Measurements from ENCODE around the gene CAD.

The CAD gene

DNA sequence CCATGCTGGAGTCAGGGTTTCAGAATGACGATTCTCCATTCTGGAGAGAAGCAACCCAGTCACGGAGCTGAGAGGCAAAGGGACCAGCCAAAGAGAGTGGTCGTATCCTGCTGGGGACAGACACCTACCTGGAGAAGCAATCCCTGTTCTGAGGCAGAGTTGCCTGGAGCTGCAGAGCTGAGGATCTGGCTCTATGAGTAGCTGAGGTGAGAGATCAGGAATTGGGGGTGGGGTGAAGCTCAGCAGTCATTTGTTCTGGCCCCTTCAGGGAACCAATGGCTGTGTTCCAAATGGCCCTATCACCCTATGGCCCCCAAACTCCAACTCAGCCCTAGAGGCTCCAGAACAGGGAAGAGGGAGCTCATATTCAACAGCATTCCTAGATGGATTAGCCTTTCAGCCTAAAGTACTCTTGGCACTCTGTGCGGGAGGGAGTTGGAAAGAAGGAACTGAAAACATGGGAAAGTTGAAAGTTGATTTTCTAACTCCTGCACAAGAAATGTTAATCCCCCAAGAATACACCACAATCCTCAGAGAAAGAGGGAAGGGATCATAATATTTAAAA is 8.6 kb upstream of the CAD start:
- no peak overlapping the region for H3K4me3 ChIP-seq (ENCODE audit: low read length)
- no peak for DNase-seq (ENCODE audit: low read depth)
- TF ChIP-seq CTCF (IDR thresholded peaks at IDR 0.05; ENCODE audit: insufficient read depth, low read depth, low read length, missing control alignments) = no peak

GRCh38 chr2:27209621-27210401 is 7.4 kb upstream of the CAD start:
- DNase-seq (ENCODE audit: low read depth) = peak; percentile 13
- no peak for TF ChIP-seq CTCF (IDR thresholded peaks at IDR 0.05; ENCODE audit: insufficient read depth, low read depth, low read length, missing control alignments)
- H3K4me3 ChIP-seq (ENCODE audit: low read length) = no peak overlapping the region

DNA sequence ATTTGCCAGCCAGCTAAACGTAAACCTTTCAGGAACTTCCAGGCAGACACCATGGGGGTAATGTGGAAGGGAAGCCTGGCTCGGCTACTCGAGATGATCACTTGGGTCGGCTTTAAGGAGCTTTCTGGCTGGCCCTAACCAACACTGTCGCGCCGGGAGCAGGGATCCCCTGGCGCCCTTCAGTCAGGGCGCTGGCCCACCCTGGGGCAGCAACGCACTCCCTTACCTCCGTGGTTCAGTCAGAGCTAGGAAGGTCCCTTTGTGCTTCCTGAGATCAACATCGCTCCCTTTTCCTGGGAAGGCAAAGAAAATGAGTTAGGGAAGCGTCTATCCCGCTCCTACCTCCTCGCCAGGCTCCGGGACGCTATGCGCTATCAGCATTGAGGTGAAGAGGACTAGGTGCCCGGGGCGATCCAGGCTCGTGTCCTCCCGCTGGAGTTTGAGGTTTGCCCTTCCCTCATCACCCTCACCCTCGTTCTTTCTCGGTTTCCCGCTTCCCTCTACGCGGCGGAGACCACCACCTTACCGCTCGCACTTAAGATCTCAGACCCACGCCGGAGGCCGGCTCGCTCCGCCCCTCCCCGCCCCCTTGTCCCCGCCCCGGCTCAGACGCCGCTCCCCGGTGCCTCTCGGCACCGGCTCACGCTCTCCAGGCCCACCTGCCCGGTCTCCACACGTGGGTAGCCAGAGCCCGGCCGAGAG is 5.8 kb upstream of the CAD start:
- DNase-seq (ENCODE audit: low read depth) = no peak
- no peak for TF ChIP-seq CTCF (IDR thresholded peaks at IDR 0.05; ENCODE audit: insufficient read depth, low read depth, low read length, missing control alignments)
- H3K4me3 ChIP-seq (ENCODE audit: low read length) = peak overlapping the region; percentile 85

GRCh38 chr2:27211943-27212625 is 5.1 kb upstream of the CAD start, which contains the start of the genes ATRAID and SLC5A6:
ATRAID (plus strand) TSS chr2:27212041; CDS start chr2:27212369, 328 bp downstream.
SLC5A6 (minus strand) TSS chr2:27212268; CDS start chr2:27207650, 4,618 bp downstream.
- no peak for TF ChIP-seq CTCF (IDR thresholded peaks at IDR 0.05; ENCODE audit: insufficient read depth, low read depth, low read length, missing control alignments)
- peak within 1 kb of the TSS; percentile 85 for H3K4me3 ChIP-seq (ENCODE audit: low read length)
- DNase-seq (ENCODE audit: low read depth) = peak; percentile 90

DNA sequence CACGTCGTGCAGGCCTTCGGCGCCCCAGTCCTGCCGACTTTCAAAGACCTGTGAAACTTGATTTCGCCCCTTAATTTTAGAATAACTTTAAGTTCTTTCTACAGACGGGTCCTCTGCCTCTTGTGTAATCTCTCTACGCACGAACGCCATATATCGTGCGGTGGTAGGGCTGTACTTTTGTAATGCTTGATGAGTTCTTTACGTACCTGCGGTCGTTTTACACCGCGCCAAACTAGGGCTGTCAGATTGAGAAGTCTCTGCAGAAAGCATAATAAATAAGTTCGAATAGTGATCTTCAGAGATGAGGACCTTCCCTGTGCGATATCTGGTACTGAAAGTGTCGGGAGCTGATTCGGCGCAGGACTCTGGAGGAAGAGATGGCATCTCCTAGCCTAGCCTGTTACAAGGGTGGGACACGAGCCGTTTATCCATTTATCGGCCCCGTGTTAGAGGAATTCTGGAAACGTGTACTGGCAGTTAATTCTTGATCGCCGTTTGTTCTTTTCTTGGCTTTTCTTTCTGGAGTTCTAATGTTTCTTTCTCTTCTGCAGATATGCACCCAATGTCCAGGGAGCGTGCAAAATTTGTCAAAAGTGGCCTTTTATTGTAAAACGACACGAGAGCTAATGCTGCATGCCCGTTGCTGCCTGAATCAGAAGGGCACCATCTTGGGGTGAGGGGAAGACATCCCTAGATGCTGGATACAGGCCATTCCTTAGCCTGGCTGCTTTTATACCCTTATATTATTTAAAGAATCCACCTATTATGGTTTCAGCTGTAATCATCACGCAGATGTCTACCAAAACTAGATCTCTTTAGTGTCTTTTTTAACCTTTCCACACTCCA is 4.3 kb upstream of the CAD start:
- DNase-seq (ENCODE audit: low read depth) = peak; percentile 56
- peak overlapping the region; percentile 85 for H3K4me3 ChIP-seq (ENCODE audit: low read length)
- TF ChIP-seq CTCF (IDR thresholded peaks at IDR 0.05; ENCODE audit: insufficient read depth, low read depth, low read length, missing control alignments) = no peak

DNA sequence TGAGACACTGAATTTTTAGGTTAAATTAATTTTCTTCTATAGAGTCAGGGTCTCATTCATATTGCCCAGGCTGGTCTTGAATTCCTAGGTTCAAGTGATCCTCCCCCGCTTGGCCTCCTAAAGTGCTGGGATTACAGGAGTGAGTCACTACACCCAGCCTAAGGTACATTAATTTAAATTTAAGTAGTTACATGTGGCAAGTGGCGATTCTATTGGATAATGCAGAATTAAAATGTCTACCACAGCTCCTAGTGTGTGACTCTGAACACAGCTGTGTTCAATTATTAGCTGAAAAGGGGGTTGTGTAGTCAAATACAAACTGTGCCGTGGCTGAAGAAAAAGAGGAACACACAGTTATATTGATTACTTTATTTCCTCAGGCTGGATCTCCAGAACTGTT is 2.2 kb upstream of the CAD start:
- no peak overlapping the region for H3K4me3 ChIP-seq (ENCODE audit: low read length)
- TF ChIP-seq CTCF (IDR thresholded peaks at IDR 0.05; ENCODE audit: insufficient read depth, low read depth, low read length, missing control alignments) = no peak
- no peak for DNase-seq (ENCODE audit: low read depth)
